GM21360 (cell line): ENCODE results near the gene PHEX.
"Not testable (repeated sequence)": the region's sequence is repeated elsewhere in the genome, so short reads cannot be mapped to it uniquely, and the experiment has no call there.

Source experiments
- ATAC-seq: cut with Tn5 transposase; IDR thresholded peaks from one replicate; pipeline ENCODE4 v1.9.1; 2021; ENCODE audit warnings: mild to moderate bottlenecking, moderate library complexity; ENCODE audit not compliant: unreplicated experiment

The PHEX gene

DNA sequence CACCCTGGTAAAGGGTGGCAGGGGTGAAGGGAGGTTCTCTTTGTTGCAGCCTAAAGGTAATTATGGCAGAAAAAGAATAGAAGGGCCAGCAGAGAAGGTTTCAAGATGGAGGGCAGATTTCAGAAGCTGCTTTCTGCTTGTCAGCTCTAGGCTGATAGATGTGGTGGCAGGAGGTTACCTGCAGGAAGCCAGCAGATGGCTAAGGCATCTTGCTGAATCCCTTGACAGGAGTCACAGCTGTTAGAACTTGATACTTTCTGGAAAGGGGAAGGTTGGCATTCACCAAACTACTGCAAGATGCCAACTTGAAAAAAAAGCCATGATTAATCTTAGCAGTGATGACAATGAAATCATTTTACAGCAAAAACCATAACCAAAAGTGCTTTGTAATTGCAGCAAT, 171.1 kb downstream of the PHEX start:
- ATAC-seq: no peak

DNA sequence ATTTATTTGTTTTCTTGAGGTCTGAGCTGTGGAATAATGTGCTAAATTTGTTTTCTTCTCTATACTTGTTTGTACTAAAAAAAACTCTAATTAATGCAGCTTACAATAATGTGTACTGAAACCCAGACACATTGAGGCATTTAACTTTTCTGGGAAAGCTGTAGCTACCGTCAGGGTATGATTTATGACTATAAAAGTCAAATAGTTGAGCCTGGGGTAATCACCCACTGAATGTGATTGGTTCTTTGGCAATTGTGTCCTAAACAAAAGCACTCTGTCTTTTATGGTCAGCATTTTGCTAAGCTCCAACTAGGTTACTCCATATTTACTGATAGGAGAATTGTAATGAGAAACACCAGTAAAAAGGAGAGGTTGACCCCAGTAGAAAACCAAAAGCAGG, 174.7 kb downstream of the PHEX start:
- ATAC-seq: no peak

DNA sequence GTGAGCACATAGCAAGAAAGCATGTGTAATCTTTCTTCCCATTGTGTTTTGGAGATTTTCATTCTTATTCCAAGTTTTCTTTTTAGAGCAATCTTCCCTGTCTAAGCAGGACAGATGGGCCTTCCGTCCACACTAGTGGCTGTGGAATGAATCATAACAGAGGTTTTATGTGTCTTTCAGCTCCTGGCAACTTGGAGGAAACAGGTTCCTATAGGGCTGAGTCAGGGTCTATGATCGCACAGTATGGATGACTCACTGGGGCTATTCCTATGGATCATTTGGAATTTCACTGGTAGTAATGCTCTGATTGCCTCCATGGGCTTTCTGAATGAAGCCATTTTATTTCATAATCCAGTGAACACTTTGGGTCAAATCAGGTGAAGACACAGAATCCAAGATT, 188.8 kb downstream of the PHEX start:
- ATAC-seq: no peak

DNA sequence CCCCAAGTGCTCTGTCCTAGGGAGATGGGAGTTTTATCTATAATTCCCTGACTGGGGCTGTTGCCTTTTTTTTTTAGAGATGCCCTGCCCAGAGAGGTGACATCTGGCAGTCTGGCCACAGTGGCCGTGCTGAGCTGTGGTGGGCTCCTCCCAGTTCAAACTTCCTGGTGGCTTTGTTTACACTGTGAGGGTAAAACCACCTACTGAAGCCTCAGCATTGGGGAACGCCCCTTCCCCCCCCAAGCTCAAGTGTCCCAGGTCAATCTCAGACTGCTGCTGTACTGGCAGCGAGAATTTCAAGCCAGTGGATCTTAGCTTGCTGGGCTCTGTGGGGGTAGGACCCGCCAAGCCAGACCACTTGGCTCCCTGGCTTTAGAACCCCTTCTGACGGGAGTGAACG, 202.3 kb downstream of the PHEX start:
- ATAC-seq: no peak

DNA sequence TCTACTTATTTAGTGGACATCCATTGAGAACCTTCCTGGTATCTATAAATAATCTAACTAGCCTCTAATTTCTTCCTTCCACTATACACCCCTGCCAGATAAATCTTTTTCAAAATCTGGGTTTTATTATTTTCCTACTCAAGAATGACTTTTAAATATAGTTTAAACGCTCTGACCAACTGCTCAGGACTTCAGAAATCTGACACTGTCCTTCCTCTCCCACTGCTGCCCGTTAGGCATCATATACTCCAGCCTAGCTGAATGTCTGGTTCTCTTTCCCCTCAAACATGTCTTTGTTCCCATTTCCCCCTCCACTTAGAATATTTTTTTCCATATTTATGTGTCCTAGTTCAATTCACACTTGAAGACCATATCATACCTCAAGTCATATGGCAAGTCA, 205.4 kb downstream of the PHEX start:
- no peak for ATAC-seq

DNA sequence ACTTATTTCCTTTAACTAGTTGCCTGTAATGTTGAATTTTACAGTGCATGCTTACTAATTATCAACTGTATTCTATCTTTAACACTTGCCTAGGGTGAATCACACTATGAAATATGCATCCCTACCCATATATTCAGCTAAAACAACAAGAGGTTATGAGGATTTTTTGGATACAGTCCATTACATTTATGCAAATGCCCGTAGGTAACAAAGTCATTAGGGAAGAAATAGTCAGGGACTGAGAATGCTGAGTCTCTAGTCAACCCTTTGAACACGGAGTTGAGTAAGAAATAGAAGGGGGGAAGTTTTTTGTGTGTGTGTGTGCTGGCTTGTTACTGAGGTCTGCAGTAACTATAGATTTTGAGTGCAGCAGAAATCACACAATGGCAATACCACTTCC, 214.5 kb downstream of the PHEX start:
- no peak for ATAC-seq

DNA sequence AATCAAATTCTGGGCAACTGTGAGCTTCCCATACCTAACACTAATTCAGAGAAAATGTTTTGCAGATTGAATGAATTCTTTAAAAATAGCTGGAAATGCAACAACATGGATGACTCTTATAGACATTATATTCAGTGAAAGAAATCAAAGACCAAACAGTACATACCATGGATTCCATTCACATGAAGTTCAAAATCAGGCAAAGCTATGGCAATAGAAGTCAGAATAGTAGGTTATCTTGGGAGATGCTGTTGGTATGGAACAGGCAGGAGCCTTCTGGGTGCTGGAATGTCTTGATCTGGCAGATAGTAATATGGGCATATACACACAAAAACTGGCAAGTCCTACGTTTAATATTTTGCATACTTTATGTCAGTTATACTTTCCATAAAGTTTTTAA, 215.0 kb downstream of the PHEX start:
- no peak for ATAC-seq

DNA sequence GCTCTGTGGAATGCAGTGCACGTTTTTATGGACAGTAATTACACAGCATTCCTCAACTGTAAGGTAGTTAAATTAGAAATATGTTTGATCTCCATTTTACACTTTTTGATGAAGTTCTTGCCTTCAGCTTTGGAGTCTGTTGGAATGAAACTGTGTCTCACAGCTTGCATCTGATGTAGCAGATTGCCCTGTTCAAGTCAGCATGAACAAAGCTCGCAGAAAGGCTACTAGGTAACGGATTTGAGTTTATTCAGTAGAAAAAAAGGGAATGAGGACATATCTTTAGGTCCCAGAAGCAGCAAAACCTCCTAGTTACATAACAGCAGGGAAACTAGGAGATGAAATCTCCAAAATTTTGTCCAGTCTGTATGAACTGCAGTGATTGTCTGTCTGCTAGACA, 216.3 kb downstream of the PHEX start:
- ATAC-seq: no peak

GRCh38 chrX:22249371-22249770, 217.2 kb downstream of the PHEX start:
- no peak for ATAC-seq

- no peak for ATAC-seq
Observed at GRCh38 chrX:22268706-22269105, 236.6 kb downstream of the PHEX start.

- ATAC-seq: no peak
Observed at GRCh38 chrX:22272613-22273012, 240.5 kb downstream of the PHEX start, which contains the start of gene CBLL2. Gene CBLL2, plus strand, starts transcription at chrX:22272913. Its CDS starts 79 bp downstream, at chrX:22272992.

- no peak for ATAC-seq
Observed at GRCh38 chrX:22273714-22274317, 241.7 kb downstream of the PHEX start.

DNA sequence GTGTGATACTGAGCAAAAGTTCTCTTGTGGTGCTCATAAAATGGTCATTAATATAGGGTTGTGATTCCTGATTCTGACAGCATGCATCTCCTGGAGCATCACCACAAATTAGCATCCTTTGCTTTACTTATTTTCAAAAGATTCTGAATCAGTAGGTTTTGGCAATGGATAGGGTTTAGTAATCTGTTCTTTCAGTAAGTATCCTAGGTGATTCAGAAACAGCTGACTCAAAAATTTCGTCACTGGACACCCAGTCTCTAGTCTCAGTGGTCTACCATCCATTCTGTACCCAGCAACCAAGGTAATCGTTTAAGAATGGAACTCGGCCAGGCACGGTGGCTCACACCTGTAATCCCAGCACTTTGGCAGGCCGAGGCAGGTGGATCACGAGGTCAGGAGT, 244.7 kb downstream of the PHEX start:
- ATAC-seq: no peak

DNA sequence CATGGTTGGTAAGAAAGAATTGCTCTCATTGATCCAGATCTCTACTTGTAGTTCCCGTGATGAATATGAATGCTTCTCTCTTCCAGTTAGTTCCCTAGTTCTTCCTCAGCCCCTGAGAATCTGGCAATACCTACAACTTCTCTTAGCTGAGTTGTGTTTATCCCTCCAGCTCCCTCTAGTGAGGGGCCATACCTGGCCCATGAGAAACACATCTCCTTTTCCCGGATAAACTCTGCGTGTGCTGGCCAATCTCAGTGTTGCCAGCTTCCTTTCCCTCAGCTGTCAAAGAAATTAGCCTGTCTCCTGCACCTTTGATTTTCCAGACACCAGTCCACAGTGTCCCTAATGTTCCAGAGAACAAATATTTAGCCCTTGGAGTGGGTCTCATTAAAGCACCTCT, 246.2 kb downstream of the PHEX start:
- no peak for ATAC-seq

GRCh38 chrX:22289209-22289608, 257.1 kb downstream of the PHEX start:
- ATAC-seq: not testable (repeated sequence)

GRCh38 chrX:22296871-22297270, 264.7 kb downstream of the PHEX start:
- ATAC-seq: no peak

GRCh38 chrX:22300130-22300529, 268.0 kb downstream of the PHEX start:
- ATAC-seq: no peak
